ENCODE measurements around the gene PFAS. TPM values are rescaled to one million over a fixed set of nuclear protein-coding genes. Genes with fewer than 3 reads are reported as not detected.

The PFAS gene
- total RNA-seq, 1 experiment from 2014 or later: 80.6 TPM

DNA sequence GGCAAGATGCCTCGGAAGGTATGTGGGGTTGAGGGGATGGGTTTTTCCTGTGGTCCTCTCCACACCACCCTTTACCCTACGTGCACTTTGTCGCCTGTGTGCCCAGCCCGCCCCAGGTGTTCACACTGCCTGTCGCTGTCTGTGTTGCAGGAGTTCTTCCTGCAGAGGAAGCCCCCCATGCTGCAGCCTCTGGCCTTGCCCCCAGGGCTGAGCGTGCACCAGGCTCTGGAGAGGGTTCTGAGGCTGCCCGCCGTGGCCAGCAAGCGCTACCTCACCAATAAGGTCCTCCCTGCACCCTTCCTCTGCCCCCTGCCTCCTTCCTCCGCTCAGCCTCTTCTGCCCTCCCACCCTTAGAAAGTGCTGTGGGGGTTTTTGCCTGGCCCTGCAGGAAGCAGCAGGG lies 15.2 kb downstream of the PFAS start:
- no peaks in the 10 kb centered on the region for H3K79me2 ChIP-seq (ENCODE audit: insufficient read depth, low read length)
- no peaks in the 10 kb centered on the region for H3K9me3 ChIP-seq (ENCODE audit: control insufficient read depth in 1 of 2, insufficient read depth in 1 of 2, low read depth in 1 of 2, low read length in 2 of 2)
- BruUV-seq (replicated peaks): no TSS peak
- H3K27me3 ChIP-seq (ENCODE audit: insufficient read depth, low read length): no peaks in the 10 kb centered on the region
- H3K4me2 ChIP-seq (ENCODE audit: low read length): no peak overlapping the region
- no peak for ATAC-seq
- peaks cover 3% of the 10 kb centered on the region; the same call in 1 of the 2 replicates for H4K20me1 ChIP-seq (ENCODE audit: insufficient read depth)
- intact Hi-C loops (cut with micrococcal nuclease): no loop called here
- ChIA-PET CTCF (no interaction called here), POLR2A (no interaction called here), RAD21 (ENCODE audit: low non-redundant PET in 1 of 2, low total read pairs in 2 of 2, uncharacterized antibody in 2 of 2, unreplicated experiment in 2 of 2) (no interaction called here)
- H3K4me3 ChIP-seq (replicated peaks in 1 of 2; ENCODE audit: low read depth in 1 of 2, low read length in 2 of 2): no peak overlapping the region
- H2AFZ ChIP-seq (ENCODE audit: low read depth, low read length, poor library complexity, severe bottlenecking): no peak overlapping the region
- H3K27ac ChIP-seq (ENCODE audit: low read depth, low read length): no peak overlapping the region; the same call in 1 of the 2 replicates
- TF ChIP-seq CEBPB (IDR thresholded peaks at IDR 0.05; ENCODE audit: low read depth) (no peak), POLR2A (IDR thresholded peaks at IDR 0.05; ENCODE audit: borderline replicate concordance, extremely low read depth, insufficient read depth, insufficient read length) (no peak), EZH2phosphoT487 (IDR thresholded peaks at IDR 0.05; ENCODE audit: borderline replicate concordance) (no peak), ELF1 (IDR thresholded peaks at IDR 0.05; ENCODE audit: borderline replicate concordance, low read depth) (no peak), EGR1 (IDR thresholded peaks at IDR 0.05; ENCODE audit: low read depth) (no peak), YY1 (IDR thresholded peaks at IDR 0.05; ENCODE audit: extremely low read depth, insufficient replicate concordance, low read depth, low read length) (no peak), SP1 (IDR thresholded peaks at IDR 0.05; ENCODE audit: low read depth) (no peak), RAD21 (IDR thresholded peaks at IDR 0.05; ENCODE audit: low read depth) (no peak), FOSL1 (IDR thresholded peaks at IDR 0.05; ENCODE audit: low read depth) (no peak), SIN3A (IDR thresholded peaks at IDR 0.05; ENCODE audit: low read depth) (no peak), ZNF274 (IDR thresholded peaks at IDR 0.05; ENCODE audit: low read depth, low read length) (no peak), SRF (IDR thresholded peaks at IDR 0.05; ENCODE audit: low read depth) (no peak), POLR2AphosphoS5 (IDR thresholded peaks at IDR 0.05; ENCODE audit: low read depth, low read length) (no peak)
- TF ChIP-seq, protein P1, sequence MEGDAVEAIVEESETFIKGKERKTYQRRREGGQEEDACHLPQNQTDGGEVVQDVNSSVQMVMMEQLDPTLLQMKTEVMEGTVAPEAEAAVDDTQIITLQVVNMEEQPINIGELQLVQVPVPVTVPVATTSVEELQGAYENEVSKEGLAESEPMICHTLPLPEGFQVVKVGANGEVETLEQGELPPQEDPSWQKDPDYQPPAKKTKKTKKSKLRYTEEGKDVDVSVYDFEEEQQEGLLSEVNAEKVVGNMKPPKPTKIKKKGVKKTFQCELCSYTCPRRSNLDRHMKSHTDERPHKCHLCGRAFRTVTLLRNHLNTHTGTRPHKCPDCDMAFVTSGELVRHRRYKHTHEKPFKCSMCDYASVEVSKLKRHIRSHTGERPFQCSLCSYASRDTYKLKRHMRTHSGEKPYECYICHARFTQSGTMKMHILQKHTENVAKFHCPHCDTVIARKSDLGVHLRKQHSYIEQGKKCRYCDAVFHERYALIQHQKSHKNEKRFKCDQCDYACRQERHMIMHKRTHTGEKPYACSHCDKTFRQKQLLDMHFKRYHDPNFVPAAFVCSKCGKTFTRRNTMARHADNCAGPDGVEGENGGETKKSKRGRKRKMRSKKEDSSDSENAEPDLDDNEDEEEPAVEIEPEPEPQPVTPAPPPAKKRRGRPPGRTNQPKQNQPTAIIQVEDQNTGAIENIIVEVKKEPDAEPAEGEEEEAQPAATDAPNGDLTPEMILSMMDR (IDR thresholded peaks at IDR 0.05 in 2 of 3, conservative IDR thresholded peaks at IDR 0.05 in 1 of 3; ENCODE audit: borderline replicate concordance in 1 of 3, insufficient read depth in 1 of 3, low read depth in 2 of 3, low read length in 2 of 3): no peak
- TF ChIP-seq, protein P2, sequence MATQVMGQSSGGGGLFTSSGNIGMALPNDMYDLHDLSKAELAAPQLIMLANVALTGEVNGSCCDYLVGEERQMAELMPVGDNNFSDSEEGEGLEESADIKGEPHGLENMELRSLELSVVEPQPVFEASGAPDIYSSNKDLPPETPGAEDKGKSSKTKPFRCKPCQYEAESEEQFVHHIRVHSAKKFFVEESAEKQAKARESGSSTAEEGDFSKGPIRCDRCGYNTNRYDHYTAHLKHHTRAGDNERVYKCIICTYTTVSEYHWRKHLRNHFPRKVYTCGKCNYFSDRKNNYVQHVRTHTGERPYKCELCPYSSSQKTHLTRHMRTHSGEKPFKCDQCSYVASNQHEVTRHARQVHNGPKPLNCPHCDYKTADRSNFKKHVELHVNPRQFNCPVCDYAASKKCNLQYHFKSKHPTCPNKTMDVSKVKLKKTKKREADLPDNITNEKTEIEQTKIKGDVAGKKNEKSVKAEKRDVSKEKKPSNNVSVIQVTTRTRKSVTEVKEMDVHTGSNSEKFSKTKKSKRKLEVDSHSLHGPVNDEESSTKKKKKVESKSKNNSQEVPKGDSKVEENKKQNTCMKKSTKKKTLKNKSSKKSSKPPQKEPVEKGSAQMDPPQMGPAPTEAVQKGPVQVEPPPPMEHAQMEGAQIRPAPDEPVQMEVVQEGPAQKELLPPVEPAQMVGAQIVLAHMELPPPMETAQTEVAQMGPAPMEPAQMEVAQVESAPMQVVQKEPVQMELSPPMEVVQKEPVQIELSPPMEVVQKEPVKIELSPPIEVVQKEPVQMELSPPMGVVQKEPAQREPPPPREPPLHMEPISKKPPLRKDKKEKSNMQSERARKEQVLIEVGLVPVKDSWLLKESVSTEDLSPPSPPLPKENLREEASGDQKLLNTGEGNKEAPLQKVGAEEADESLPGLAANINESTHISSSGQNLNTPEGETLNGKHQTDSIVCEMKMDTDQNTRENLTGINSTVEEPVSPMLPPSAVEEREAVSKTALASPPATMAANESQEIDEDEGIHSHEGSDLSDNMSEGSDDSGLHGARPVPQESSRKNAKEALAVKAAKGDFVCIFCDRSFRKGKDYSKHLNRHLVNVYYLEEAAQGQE (IDR thresholded peaks at IDR 0.05; ENCODE audit: low read depth): no peak
- TF ChIP-seq, protein P3, sequence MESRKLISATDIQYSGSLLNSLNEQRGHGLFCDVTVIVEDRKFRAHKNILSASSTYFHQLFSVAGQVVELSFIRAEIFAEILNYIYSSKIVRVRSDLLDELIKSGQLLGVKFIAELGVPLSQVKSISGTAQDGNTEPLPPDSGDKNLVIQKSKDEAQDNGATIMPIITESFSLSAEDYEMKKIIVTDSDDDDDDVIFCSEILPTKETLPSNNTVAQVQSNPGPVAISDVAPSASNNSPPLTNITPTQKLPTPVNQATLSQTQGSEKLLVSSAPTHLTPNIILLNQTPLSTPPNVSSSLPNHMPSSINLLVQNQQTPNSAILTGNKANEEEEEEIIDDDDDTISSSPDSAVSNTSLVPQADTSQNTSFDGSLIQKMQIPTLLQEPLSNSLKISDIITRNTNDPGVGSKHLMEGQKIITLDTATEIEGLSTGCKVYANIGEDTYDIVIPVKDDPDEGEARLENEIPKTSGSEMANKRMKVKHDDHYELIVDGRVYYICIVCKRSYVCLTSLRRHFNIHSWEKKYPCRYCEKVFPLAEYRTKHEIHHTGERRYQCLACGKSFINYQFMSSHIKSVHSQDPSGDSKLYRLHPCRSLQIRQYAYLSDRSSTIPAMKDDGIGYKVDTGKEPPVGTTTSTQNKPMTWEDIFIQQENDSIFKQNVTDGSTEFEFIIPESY (IDR thresholded peaks at IDR 0.05; ENCODE audit: extremely low read depth, insufficient replicate concordance, low read length): no peak
- H3K36me3 ChIP-seq (ENCODE audit: control insufficient read depth in 1 of 2, insufficient read depth in 2 of 2, low read length in 2 of 2): peaks cover 44 to 62% of the 10 kb centered on the region in 2 experiments; a peak in 3 of 4 replicates
- no peaks in the 10 kb centered on the region for H3K4me1 ChIP-seq (ENCODE audit: control insufficient read depth in 1 of 2, insufficient read depth in 2 of 2, low read length in 2 of 2)
- no peak for DNase-seq (ENCODE audit: low read depth, low spot score)
- H3K9me2 ChIP-seq (ENCODE audit: insufficient read depth): no peaks in the 10 kb centered on the region
- H3K9ac ChIP-seq (ENCODE audit: low read length): no peak overlapping the region

Data from HCT116 (cell line).